Esophagus squamous epithelium (tissue), 5 donors: ENCODE data around the gene TCERG1. TPM values are rescaled to one million over a fixed set of nuclear protein-coding genes. Genes with fewer than 3 reads are reported as not detected.

Experiments used
- DNase-seq: peaks from one replicate; lab custom pipeline; 2025; lab: John Stamatoyannopoulos, UW
- H3K27ac ChIP-seq, 4 donors: fragments of 200-600 bp; sonication (generic); one replicate each; pipeline ENCODE4 v1.5.1; 2016 to 2019; ENCODE audit warnings: mild to moderate bottlenecking in 1 of 4
- H3K27me3 ChIP-seq, 4 donors: fragments of 200-600 bp; sonication (generic); 1 replicate in 3 of 4; 2 replicates in 1 of 4; pipeline versions ENCODE4 v1.5.1 to v1.6.0; 2017 to 2021; ENCODE audit warnings: antibody characterized with exemption in 1 of 4
- H3K36me3 ChIP-seq, 3 donors: fragments of 200-600 bp; sonication (generic); one replicate each; pipeline ENCODE4 v1.5.1; 2016 to 2019
- H3K4me1 ChIP-seq, 3 donors: fragments of 200-600 bp; sonication (generic); one replicate each; pipeline ENCODE4 v1.5.1; 2017 to 2019
- H3K4me3 ChIP-seq, 4 donors: fragments of 200-600 bp; sonication (generic); 1 replicate in 3 of 4; 2 replicates in 1 of 4; pipeline ENCODE4 v1.5.1; 2016 to 2019; ENCODE audit warnings: mild to moderate bottlenecking in 2 of 4, moderate library complexity in 1 of 4
- H3K9me3 ChIP-seq, 3 donors: fragments of 200-600 bp; sonication (generic); one replicate each; pipeline ENCODE4 v1.5.1; 2016 to 2019
- CTCF ChIP-seq, 6 experiments: fragments of 450-650 bp in 4 of 6; fragments of 200-600 bp in 2 of 6; sonication (generic) in 2 of 6; IDR thresholded peaks; one replicate each; pipeline ENCODE4 v1.5.1; 2016 to 2019; ENCODE audit warnings: antibody characterized with exemption in 6 of 6, mild to moderate bottlenecking in 4 of 6, moderate library complexity in 4 of 6
- POLR2A ChIP-seq, 4 donors: fragments of 450-650 bp; IDR thresholded peaks; one replicate each; pipeline ENCODE4 v1.6.1; 2017; ENCODE audit warnings: antibody characterized with exemption in 4 of 4, mild to moderate bottlenecking in 4 of 4, moderate library complexity in 3 of 4
- WGBS, 2 donors: methylation state at CpG; one replicate each; pipeline ENCODE4 v1.1.5; 2018; 5-methylcytosine and 5-hydroxymethylcytosine counted together
- intact Hi-C: fragments of 100-400 bp; cut with DNase I; formaldehyde crosslinking; loops from one replicate; pipeline ENCODE4 v1.15.0; 2022
- total RNA-seq, 4 donors: library from RNA; depleted of rRNA; stranded (reverse); fragments of >200 nt; gene quantifications; one replicate each; pipeline ENCODE4 v1.1.0, GENCODE V29; 2016
- donor health status: DM: yes; HTN: yes; CAD: no.

Gene TCERG1
- total RNA-seq, 4 donors from 2014 or later = 43.4 to 92.7 (median 68.9) TPM

GRCh38 chr5:146426305-146426704 lies 20.8 kb upstream of the TCERG1 start:
- 74 to 85% methylated on average over 5 of the region's 5 CpGs for WGBS, 2 donors
- TF ChIP-seq CTCF (IDR thresholded peaks at IDR 0.05) (no peak), POLR2A (IDR thresholded peaks at IDR 0.05) (no peak)
- H3K4me1 ChIP-seq = peaks cover 0 to 6% (median 4%) of the 10 kb centered on the region in 3 donors
- H3K27ac ChIP-seq = no peak overlapping the region
- no peaks in the 10 kb centered on the region for H3K9me3 ChIP-seq
- no peak overlapping the region for H3K4me3 ChIP-seq
- DNase-seq = no peak
- H3K27me3 ChIP-seq = peaks cover 0 to 27% (median 0%) of the 10 kb centered on the region in 4 donors
- H3K36me3 ChIP-seq = no peaks in the 10 kb centered on the region
- intact Hi-C loops = loop anchor here (5.0 kb wide), 1 partner anchor 134 kb away; no protein-coding TSS in a partner anchor

GRCh38 chr5:146426853-146427618 lies 20.1 kb upstream of the TCERG1 start:
- H3K36me3 ChIP-seq = no peaks in the 10 kb centered on the region
- H3K9me3 ChIP-seq = no peaks in the 10 kb centered on the region
- no peak for DNase-seq
- 26 to 28% methylated on average over 7 of the region's 7 CpGs for WGBS, 2 donors
- peaks cover 0 to 6% (median 4%) of the 10 kb centered on the region in 3 donors for H3K4me1 ChIP-seq
- peaks cover 0 to 34% (median 0%) of the 10 kb centered on the region in 4 donors for H3K27me3 ChIP-seq
- no peak overlapping the region for H3K27ac ChIP-seq
- H3K4me3 ChIP-seq = no peak overlapping the region
- TF ChIP-seq CTCF (IDR thresholded peaks at IDR 0.05) (peak; percentile 30 to 70 (median 51)), POLR2A (IDR thresholded peaks at IDR 0.05) (no peak)
- intact Hi-C loops = loop anchor here (5.0 kb wide), 1 partner anchor 135 kb away; no protein-coding TSS in a partner anchor

- no peaks in the 10 kb centered on the region for H3K9me3 ChIP-seq
- H3K4me1 ChIP-seq = peaks cover 0 to 6% (median 4%) of the 10 kb centered on the region in 3 donors
- DNase-seq = no peak
- no peaks in the 10 kb centered on the region for H3K36me3 ChIP-seq
- 41 to 44% methylated on average over 4 of the region's 4 CpGs for WGBS, 2 donors
- no peak overlapping the region for H3K27ac ChIP-seq
- H3K27me3 ChIP-seq = peaks cover 0 to 38% (median 0%) of the 10 kb centered on the region in 4 donors
- intact Hi-C loops = loop anchor here (5.0 kb wide), 1 partner anchor 135 kb away; no protein-coding TSS in a partner anchor
- H3K4me3 ChIP-seq = no peak overlapping the region
- no peak for TF ChIP-seq POLR2A (IDR thresholded peaks at IDR 0.05)
- no peak for TF ChIP-seq CTCF (IDR thresholded peaks at IDR 0.05)
These were observed 19.5 kb upstream of the TCERG1 start for GRCh38 chr5:146427619-146427997.

GRCh38 chr5:146428658-146429057 lies 18.5 kb upstream of the TCERG1 start:
- WGBS, 2 donors = 23 to 42% methylated on average over 6 to 8 of the region's 8 CpGs
- intact Hi-C loops = loop anchor here (5.0 kb wide), 1 partner anchor 136 kb away; no protein-coding TSS in a partner anchor

More at GRCh38 chr5:146428658-146429057, 18.5 kb upstream of the TCERG1 start:
- no peak for DNase-seq
- Histone ChIP-seq H3K27ac (no peak overlapping the region), H3K27me3 (peaks cover 0 to 38% (median 0%) of the 10 kb centered on the region in 4 donors), H3K9me3 (no peaks in the 10 kb centered on the region), H3K4me3 (no peak overlapping the region), H3K36me3 (no peaks in the 10 kb centered on the region), H3K4me1 (peaks cover 0 to 6% (median 4%) of the 10 kb centered on the region in 3 donors)
- TF ChIP-seq CTCF (IDR thresholded peaks at IDR 0.05) (no peak), POLR2A (IDR thresholded peaks at IDR 0.05) (no peak)
